Endodermal cell (in vitro differentiated cells): ENCODE measurements around the gene HPS6. TPM values are rescaled to one million over a fixed set of nuclear protein-coding genes. Genes with fewer than 3 reads are reported as not detected.

ENCODE experiments used
- DNase-seq: peaks from one replicate; pipeline ENCODE4 v3.0.0-alpha.2; 2017
- H3K27ac ChIP-seq: 2 replicates; pipeline ENCODE4 v1.5.1; 2013; ENCODE audit warnings: mild to moderate bottlenecking, low read depth, low read length, moderate library complexity
- H3K27me3 ChIP-seq: 2 replicates; pipeline ENCODE4 v1.6.1; 2013; ENCODE audit warnings: mild to moderate bottlenecking, low read length, moderate library complexity; ENCODE audit not compliant: insufficient read depth, control insufficient read depth, poor library complexity, severe bottlenecking
- H3K36me3 ChIP-seq: 2 replicates; pipeline ENCODE4 v1.7.0; 2013; ENCODE audit warnings: mild to moderate bottlenecking, low read length, moderate library complexity; ENCODE audit not compliant: control insufficient read depth, insufficient read depth
- H3K4me1 ChIP-seq: one replicate; pipeline ENCODE4 v1.7.0; 2013; ENCODE audit warnings: low read length; ENCODE audit not compliant: control insufficient read depth, insufficient read depth
- H3K4me3 ChIP-seq: 2 replicates; pipeline ENCODE4 v1.5.1; 2013; ENCODE audit warnings: mild to moderate bottlenecking, low read length, moderate library complexity
- H3K9ac ChIP-seq: 2 replicates; pipeline ENCODE4 v1.6.1; 2013; ENCODE audit warnings: mild to moderate bottlenecking, low read length, moderate library complexity; ENCODE audit not compliant: poor library complexity, severe bottlenecking; ENCODE audit errors: extremely low read depth
- H3K9me3 ChIP-seq: 2 replicates; pipeline ENCODE4 v1.6.1; 2013; ENCODE audit warnings: mild to moderate bottlenecking, low read length, moderate library complexity; ENCODE audit not compliant: control insufficient read depth
- H3K27ac Mint-ChIP-seq: 2 replicates; pipeline ENCODE4 v1.8.0; 2020; ENCODE audit warnings: mixed read lengths
- H3K27me3 Mint-ChIP-seq: 2 replicates; pipeline ENCODE4 v1.8.0; 2021; ENCODE audit warnings: mild to moderate bottlenecking, mixed read lengths; ENCODE audit not compliant: insufficient read depth
- H3K36me3 Mint-ChIP-seq: 2 replicates; pipeline ENCODE4 v1.8.0; 2020; ENCODE audit warnings: low read depth, mixed read lengths
- H3K4me1 Mint-ChIP-seq: 2 replicates; pipeline ENCODE4 v1.8.0; 2020; ENCODE audit warnings: mixed read lengths
- H3K4me3 Mint-ChIP-seq: 2 replicates; pipeline ENCODE4 v1.8.0; 2020; ENCODE audit warnings: mild to moderate bottlenecking, moderate library complexity, mixed read lengths
- H3K9me3 Mint-ChIP-seq: 2 replicates; pipeline ENCODE4 v1.8.0; 2020; ENCODE audit warnings: mild to moderate bottlenecking, mixed read lengths
- CTCF ChIP-seq: fragments of 200-600 bp; sonication (generic); conservative IDR thresholded peaks from 2 replicates; pipeline ENCODE4 v1.5.0; 2021; ENCODE audit warnings: antibody characterized with exemption, mild to moderate bottlenecking
- WGBS, 2 experiments: methylation state at CpG; one replicate each; pipeline versions ENCODE4 v1.1.5 to v1.1.7; 2013; ENCODE audit warnings: missing lambda C conversion rate in 2 of 2, mixed read lengths in 1 of 2; ENCODE audit not compliant: insufficient coverage in 1 of 2, insufficient read length in 1 of 2; 5-methylcytosine and 5-hydroxymethylcytosine counted together
- total RNA-seq, 2 donors: library from RNA; stranded (reverse); fragmentation: NEBNext Ultra II Directional in 1 of 2; extraction: Animal tissue kit (Norgen Biotek cat#: 25700) in 1 of 2; gene quantifications; 2 replicates in 1 of 2; 3 replicates in 1 of 2; pipeline ENCODE4 v1.2.1, GENCODE V29; 2021

Gene HPS6
- total RNA-seq, 2 donors from 2014 or later: 19.6 to 20.8 TPM

DNA sequence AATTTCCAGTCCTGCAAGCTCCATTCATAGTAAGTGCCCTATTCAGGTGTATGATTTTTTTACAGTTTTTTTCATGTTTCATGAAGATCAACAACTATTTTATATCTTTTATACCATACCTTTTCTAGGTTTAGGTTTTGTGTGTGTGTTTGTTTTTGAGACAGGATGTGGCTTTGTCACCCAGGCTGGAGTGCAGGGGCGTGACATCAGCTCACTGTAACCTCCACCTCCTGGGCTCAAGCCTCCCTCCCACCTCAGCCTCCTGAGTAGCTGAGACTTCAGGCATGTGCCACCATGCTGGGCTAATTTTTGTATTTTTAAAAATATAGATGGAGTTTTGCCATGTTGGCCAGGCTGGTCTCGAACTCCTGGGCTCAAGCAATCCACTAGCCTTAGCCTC is 44.2 kb upstream of the HPS6 start:
- no peak overlapping the region for H3K4me3 ChIP-seq
- H3K36me3 ChIP-seq: peaks cover 36% of the 10 kb centered on the region
- WGBS, 2 experiments: 83% methylated on average over 1 to 2 of the region's 2 CpGs
- no peaks in the 10 kb centered on the region for H3K9me3 ChIP-seq
- Mint-ChIP-seq H3K9me3 (no peaks in the 10 kb centered on the region), H3K4me3 (no peak overlapping the region), H3K27ac (no peak overlapping the region), H3K36me3 (peaks cover 36% of the 10 kb centered on the region), H3K27me3 (no peaks in the 10 kb centered on the region), H3K4me1 (no peaks in the 10 kb centered on the region)
- TF ChIP-seq CTCF: no peak
- H3K4me1 ChIP-seq: no peaks in the 10 kb centered on the region
- H3K27ac ChIP-seq: no peak overlapping the region
- no peaks in the 10 kb centered on the region for H3K27me3 ChIP-seq
- H3K9ac ChIP-seq: no peak overlapping the region
- no peak for DNase-seq

GRCh38 chr10:102024799-102025198 is 40.4 kb upstream of the HPS6 start:
- Mint-ChIP-seq H3K27ac (no peak overlapping the region), H3K4me3 (no peak overlapping the region), H3K36me3 (peaks cover 58% of the 10 kb centered on the region), H3K9me3 (no peaks in the 10 kb centered on the region), H3K4me1 (no peaks in the 10 kb centered on the region), H3K27me3 (no peaks in the 10 kb centered on the region)
- Histone ChIP-seq H3K9ac (no peak overlapping the region), H3K4me1 (no peaks in the 10 kb centered on the region), H3K27ac (no peak overlapping the region), H3K36me3 (peaks cover 57% of the 10 kb centered on the region), H3K27me3 (no peaks in the 10 kb centered on the region), H3K4me3 (no peak overlapping the region), H3K9me3 (no peaks in the 10 kb centered on the region)
- DNase-seq: no peak
- 93 to 100% methylated on average over 2 to 3 of the region's 3 CpGs for WGBS, 2 experiments
- TF ChIP-seq CTCF: no peak

DNA sequence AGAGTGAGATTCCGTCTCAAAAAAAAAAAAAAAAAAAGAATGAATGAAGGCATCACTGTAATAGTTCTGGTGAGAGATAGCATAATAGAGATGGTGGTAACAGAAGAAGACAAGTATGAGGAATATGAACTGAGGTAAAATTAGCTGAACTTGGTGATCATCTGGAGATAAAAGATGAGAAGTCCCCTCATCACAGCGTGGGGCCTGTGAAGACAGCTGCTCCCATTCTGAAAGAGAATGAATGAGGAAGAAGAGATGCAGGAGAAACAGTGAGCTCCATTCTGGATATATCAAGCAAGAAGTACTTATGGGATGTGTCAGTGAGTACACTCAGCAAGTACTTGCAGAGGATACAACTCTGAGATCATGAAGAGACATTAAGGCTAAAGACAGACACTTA is 37.9 kb upstream of the HPS6 start:
- no peaks in the 10 kb centered on the region for H3K4me1 Mint-ChIP-seq
- H3K4me3 ChIP-seq: no peak overlapping the region
- no peaks in the 10 kb centered on the region for H3K27me3 ChIP-seq
- no peak for DNase-seq
- no peak overlapping the region for H3K9ac ChIP-seq
- H3K36me3 ChIP-seq: peaks cover 66% of the 10 kb centered on the region
- 83 to 89% methylated on average over 2 of the region's 2 CpGs for WGBS, 2 experiments
- H3K27me3 Mint-ChIP-seq: no peaks in the 10 kb centered on the region
- no peaks in the 10 kb centered on the region for H3K9me3 ChIP-seq
- H3K4me3 Mint-ChIP-seq: no peak overlapping the region
- peaks cover 66% of the 10 kb centered on the region for H3K36me3 Mint-ChIP-seq
- H3K4me1 ChIP-seq: no peaks in the 10 kb centered on the region
- no peak overlapping the region for H3K27ac ChIP-seq
- no peak overlapping the region for H3K27ac Mint-ChIP-seq
- no peak for TF ChIP-seq CTCF
- no peaks in the 10 kb centered on the region for H3K9me3 Mint-ChIP-seq
